ENCODE results near the gene FAM83G.
"Not testable (repeated sequence)": the region's sequence is repeated elsewhere in the genome, so short reads cannot be mapped to it uniquely, and the experiment has no call there.

The FAM83G gene

GRCh38 chr17:18950346-18950745 is 54.2 kb downstream of the FAM83G start:
- no peak for DNase-seq

GRCh38 chr17:18949566-18949965 is 55.0 kb downstream of the FAM83G start:
- DNase-seq: no peak

- DNase-seq: no peak
Observed at GRCh38 chr17:18948476-18949006, 56.0 kb downstream of the FAM83G start.

GRCh38 chr17:18947866-18948265 is 56.7 kb downstream of the FAM83G start:
- no peak for DNase-seq

- no peak for DNase-seq
Observed at GRCh38 chr17:18946536-18946935, 58.0 kb downstream of the FAM83G start.

GRCh38 chr17:18944646-18945045 is 59.9 kb downstream of the FAM83G start:
- DNase-seq: no peak

GRCh38 chr17:18938692-18939023 is 65.9 kb downstream of the FAM83G start:
- DNase-seq: no peak

- no peak for DNase-seq
Observed at GRCh38 chr17:18937981-18938691, 66.4 kb downstream of the FAM83G start.

- no peak for DNase-seq
Observed at GRCh38 chr17:18933102-18934058, 71.2 kb downstream of the FAM83G start.

- DNase-seq: no peak
Observed at GRCh38 chr17:18932360-18933055, 72.1 kb downstream of the FAM83G start.

- DNase-seq: no peak
Observed at GRCh38 chr17:18928628-18929125, 75.9 kb downstream of the FAM83G start.

GRCh38 chr17:18925187-18925586 is 79.4 kb downstream of the FAM83G start:
- no peak for DNase-seq

GRCh38 chr17:18922596-18922995 is 82.0 kb downstream of the FAM83G start:
- not testable (repeated sequence) for DNase-seq

GRCh38 chr17:18921912-18922451 is 82.6 kb downstream of the FAM83G start:
- no peak for DNase-seq

GRCh38 chr17:18921485-18921884 is 83.1 kb downstream of the FAM83G start:
- no peak for DNase-seq

- no peak for DNase-seq
Observed at GRCh38 chr17:18920911-18921441, 83.6 kb downstream of the FAM83G start.

- no peak for DNase-seq
Observed at GRCh38 chr17:18919963-18920362, 84.6 kb downstream of the FAM83G start.

Measured in NCI-H1092 treated with DMSO at 0.1 percent for 48 hours (cell line).